Trophoblast cell (in vitro differentiated cells and primary cell): ENCODE results near the gene BCO1.

ENCODE experiments used
- DNase-seq, 2 donors: peaks; one replicate each; pipeline ENCODE4 v3.0.0-alpha.2; 2016
- H2AFZ ChIP-seq: 2 replicates; pipeline ENCODE4 v1.6.1; 2013; ENCODE audit warnings: low read length, moderate library complexity, mild to moderate bottlenecking; ENCODE audit not compliant: insufficient read depth, poor library complexity
- H2AK5ac ChIP-seq: 2 replicates; pipeline ENCODE4 v1.6.1; 2013; ENCODE audit warnings: mild to moderate bottlenecking, low read length
- H2BK120ac ChIP-seq: 2 replicates; pipeline ENCODE4 v1.6.1; 2013; ENCODE audit warnings: low read length, mild to moderate bottlenecking, moderate library complexity; ENCODE audit not compliant: insufficient read depth, poor library complexity
- H2BK12ac ChIP-seq: 2 replicates; pipeline ENCODE4 v1.6.1; 2013; ENCODE audit warnings: mild to moderate bottlenecking, low read length, moderate library complexity
- H2BK5ac ChIP-seq: 2 replicates; pipeline ENCODE4 v1.6.1; 2013; ENCODE audit warnings: low read length, low read depth, moderate library complexity, mild to moderate bottlenecking; ENCODE audit not compliant: poor library complexity
- H3K14ac ChIP-seq: 2 replicates; pipeline ENCODE4 v1.6.1; 2013; ENCODE audit warnings: mild to moderate bottlenecking, low read length
- H3K18ac ChIP-seq: 2 replicates; pipeline ENCODE4 v1.6.1; 2013; ENCODE audit warnings: mild to moderate bottlenecking, low read length
- H3K23ac ChIP-seq: 2 replicates; pipeline ENCODE4 v1.6.1; 2013; ENCODE audit warnings: low read length
- H3K27ac ChIP-seq: 2 replicates; pipeline ENCODE4 v1.5.1; 2013; ENCODE audit warnings: low read depth, mild to moderate bottlenecking, inconsistent platforms, low read length, moderate library complexity
- H3K27me3 ChIP-seq: 2 replicates; pipeline ENCODE4 v1.6.1; 2013; ENCODE audit warnings: inconsistent platforms, mild to moderate bottlenecking, low read length, moderate library complexity; ENCODE audit not compliant: insufficient read depth
- H3K36me3 ChIP-seq, 2 experiments: 1 replicate in 1 of 2; 2 replicates in 1 of 2; pipeline ENCODE4 v1.6.1; 2013; ENCODE audit warnings: low read length in 2 of 2, mild to moderate bottlenecking in 2 of 2, moderate library complexity in 1 of 2; ENCODE audit not compliant: insufficient read depth in 2 of 2, control insufficient read depth in 1 of 2
- H3K4ac ChIP-seq: 2 replicates; pipeline ENCODE4 v1.6.1; 2013; ENCODE audit warnings: low read depth, mild to moderate bottlenecking, low read length, moderate library complexity
- H3K4me1 ChIP-seq, 2 experiments: 1 replicate in 1 of 2; 2 replicates in 1 of 2; pipeline ENCODE4 v1.6.1; 2013; ENCODE audit warnings: low read length in 2 of 2, mild to moderate bottlenecking in 2 of 2, moderate library complexity in 1 of 2; ENCODE audit not compliant: insufficient read depth in 2 of 2, control insufficient read depth in 1 of 2
- H3K4me2 ChIP-seq: 2 replicates; pipeline ENCODE4 v1.6.1; 2013; ENCODE audit warnings: inconsistent platforms, mild to moderate bottlenecking, low read length, moderate library complexity
- H3K4me3 ChIP-seq: 2 replicates; pipeline ENCODE4 v1.5.1; 2013; ENCODE audit warnings: mild to moderate bottlenecking, low read depth, low read length, inconsistent platforms
- H3K79me1 ChIP-seq: one replicate; pipeline ENCODE4 v1.6.1; 2013; ENCODE audit warnings: low read length
- H3K79me2 ChIP-seq: 2 replicates; pipeline ENCODE4 v1.6.1; 2013; ENCODE audit warnings: low read length, mild to moderate bottlenecking; ENCODE audit not compliant: control insufficient read depth, insufficient read depth, poor library complexity
- H3K9ac ChIP-seq: 2 replicates; pipeline ENCODE4 v1.6.1; 2013; ENCODE audit warnings: mild to moderate bottlenecking, low read length
- H3K9me3 ChIP-seq: 2 replicates; pipeline ENCODE4 v1.6.1; 2013; ENCODE audit warnings: low read depth, mild to moderate bottlenecking, control low read depth, inconsistent platforms, low read length; ENCODE audit not compliant: insufficient read depth
- H4K12ac ChIP-seq: 2 replicates; pipeline ENCODE4 v1.6.1; 2013; ENCODE audit warnings: low read depth, mild to moderate bottlenecking, low read length, moderate library complexity
- H4K8ac ChIP-seq: 2 replicates; pipeline ENCODE4 v1.6.1; 2013; ENCODE audit warnings: low read depth, mild to moderate bottlenecking, low read length, moderate library complexity
- H4K91ac ChIP-seq: one replicate; pipeline ENCODE4 v1.6.1; 2013; ENCODE audit warnings: low read depth, mild to moderate bottlenecking, low read length, moderate library complexity
- WGBS: extraction: QIAGEN DNeasy Blood & Tissue Kit; methylation state at CpG from one replicate; pipeline ENCODE4 v1.1.7; 2013; ENCODE audit warnings: missing lambda C conversion rate; ENCODE audit not compliant: insufficient read length, insufficient coverage; ENCODE audit errors: extremely low coverage; 5-methylcytosine and 5-hydroxymethylcytosine counted together

Gene BCO1

GRCh38 chr16:81239367-81240121, 1.1 kb downstream of the BCO1 start:
- Histone ChIP-seq H3K4me3 (no peak overlapping the region), H3K27ac (no peak overlapping the region), H4K8ac (no peak overlapping the region), H3K79me2 (no peaks in the 10 kb centered on the region), H3K4me2 (no peak overlapping the region), H4K12ac (no peak overlapping the region), H3K79me1 (no peaks in the 10 kb centered on the region), H3K27me3 (no peaks in the 10 kb centered on the region), H2BK12ac (no peak overlapping the region), H3K9ac (no peak overlapping the region), H4K91ac (no peak overlapping the region), H2BK5ac (no peak overlapping the region), H3K14ac (no peak overlapping the region), H2AFZ (no peak overlapping the region), H3K4me1 (no peaks in the 10 kb centered on the region), H2BK120ac (no peak overlapping the region), H2AK5ac (no peak overlapping the region), H3K23ac (no peak overlapping the region), H3K36me3 (no peaks in the 10 kb centered on the region), H3K18ac (no peak overlapping the region), H3K4ac (no peak overlapping the region), H3K9me3 (peaks cover 2% of the 10 kb centered on the region)
- no peak for DNase-seq
- WGBS = no CpG with 5 or more reads among the region's 9 CpGs

- no peaks in the 10 kb centered on the region for H3K27me3 ChIP-seq
- H2AK5ac ChIP-seq = no peak overlapping the region
- no peak overlapping the region for H3K27ac ChIP-seq
- no peak overlapping the region for H3K14ac ChIP-seq
- no peak overlapping the region for H3K4me3 ChIP-seq
- no peak overlapping the region for H2AFZ ChIP-seq
- no peaks in the 10 kb centered on the region for H3K4me1 ChIP-seq
- no peak overlapping the region for H4K12ac ChIP-seq
- H3K4me2 ChIP-seq = no peak overlapping the region
- no peak overlapping the region for H4K8ac ChIP-seq
- no peak overlapping the region for H2BK12ac ChIP-seq
- H2BK5ac ChIP-seq = no peak overlapping the region
- no peak overlapping the region for H3K9ac ChIP-seq
- no peak for DNase-seq
- no peak overlapping the region for H3K4ac ChIP-seq
- H3K79me1 ChIP-seq = no peaks in the 10 kb centered on the region
- H4K91ac ChIP-seq = no peak overlapping the region
- WGBS = no CpG with 5 or more reads among the region's 5 CpGs
- no peaks in the 10 kb centered on the region for H3K36me3 ChIP-seq
- no peak overlapping the region for H3K18ac ChIP-seq
- H3K23ac ChIP-seq = no peak overlapping the region
- no peaks in the 10 kb centered on the region for H3K79me2 ChIP-seq
- H3K9me3 ChIP-seq = peaks cover 2% of the 10 kb centered on the region
- no peak overlapping the region for H2BK120ac ChIP-seq
Observed at GRCh38 chr16:81241706-81242105, 3.2 kb downstream of the BCO1 start.

GRCh38 chr16:81242977-81243618, 4.6 kb downstream of the BCO1 start:
- peaks cover 2% of the 10 kb centered on the region for H3K9me3 ChIP-seq
- no peaks in the 10 kb centered on the region for H3K79me2 ChIP-seq
- H2BK120ac ChIP-seq = no peak overlapping the region
- H3K23ac ChIP-seq = no peak overlapping the region
- no peaks in the 10 kb centered on the region for H3K79me1 ChIP-seq
- H3K36me3 ChIP-seq = no peaks in the 10 kb centered on the region
- no peak overlapping the region for H3K4me3 ChIP-seq
- H3K18ac ChIP-seq = no peak overlapping the region
- no peak overlapping the region for H2BK5ac ChIP-seq
- no peak for DNase-seq
- no peak overlapping the region for H3K27ac ChIP-seq
- H3K4me1 ChIP-seq = no peaks in the 10 kb centered on the region
- H4K12ac ChIP-seq = no peak overlapping the region
- H3K4me2 ChIP-seq = no peak overlapping the region
- no peak overlapping the region for H2BK12ac ChIP-seq
- no peak overlapping the region for H3K9ac ChIP-seq
- no peak overlapping the region for H2AK5ac ChIP-seq
- no peak overlapping the region for H4K91ac ChIP-seq
- WGBS = no CpG with 5 or more reads among the region's 8 CpGs
- no peak overlapping the region for H4K8ac ChIP-seq
- H3K4ac ChIP-seq = no peak overlapping the region
- no peak overlapping the region for H2AFZ ChIP-seq
- H3K27me3 ChIP-seq = no peaks in the 10 kb centered on the region
- no peak overlapping the region for H3K14ac ChIP-seq

GRCh38 chr16:81243942-81244341, 5.5 kb downstream of the BCO1 start:
- no CpG with 5 or more reads among the region's 9 CpGs for WGBS
- H3K4me1 ChIP-seq = no peaks in the 10 kb centered on the region
- no peak overlapping the region for H4K8ac ChIP-seq
- no peak overlapping the region for H4K91ac ChIP-seq
- no peak overlapping the region for H3K14ac ChIP-seq
- H3K4me2 ChIP-seq = no peak overlapping the region
- H2BK5ac ChIP-seq = no peak overlapping the region
- peaks cover 2% of the 10 kb centered on the region for H3K9me3 ChIP-seq
- H3K18ac ChIP-seq = no peak overlapping the region
- no peak overlapping the region for H3K27ac ChIP-seq
- H3K23ac ChIP-seq = no peak overlapping the region
- H3K79me2 ChIP-seq = no peaks in the 10 kb centered on the region
- H2BK120ac ChIP-seq = no peak overlapping the region
- H3K9ac ChIP-seq = no peak overlapping the region
- no peak overlapping the region for H2BK12ac ChIP-seq
- no peak overlapping the region for H3K4me3 ChIP-seq
- H2AK5ac ChIP-seq = no peak overlapping the region
- H3K4ac ChIP-seq = no peak overlapping the region
- no peaks in the 10 kb centered on the region for H3K36me3 ChIP-seq
- no peaks in the 10 kb centered on the region for H3K27me3 ChIP-seq
- no peak overlapping the region for H4K12ac ChIP-seq
- no peak overlapping the region for H2AFZ ChIP-seq
- no peak for DNase-seq
- no peaks in the 10 kb centered on the region for H3K79me1 ChIP-seq
